Measurements from ENCODE around the gene TBC1D30.
"Not testable (repeated sequence)": the region's sequence is repeated elsewhere in the genome, so short reads cannot be mapped to it uniquely, and the experiment has no call there.

Gene TBC1D30

GRCh38 chr12:64824500-64825142, at the start of gene TBC1D30:
Gene TBC1D30 (plus strand): TSS chr12:64824647. CDS start chr12:64824880, 233 bp downstream.
- no peak for DNase-seq

GRCh38 chr12:64775147-64775736, 49.2 kb upstream of the TBC1D30 start:
- DNase-seq, result not testable (repeated sequence)

GRCh38 chr12:64779354-64779974, 45.0 kb upstream of the TBC1D30 start:
- no peak for DNase-seq

DNA sequence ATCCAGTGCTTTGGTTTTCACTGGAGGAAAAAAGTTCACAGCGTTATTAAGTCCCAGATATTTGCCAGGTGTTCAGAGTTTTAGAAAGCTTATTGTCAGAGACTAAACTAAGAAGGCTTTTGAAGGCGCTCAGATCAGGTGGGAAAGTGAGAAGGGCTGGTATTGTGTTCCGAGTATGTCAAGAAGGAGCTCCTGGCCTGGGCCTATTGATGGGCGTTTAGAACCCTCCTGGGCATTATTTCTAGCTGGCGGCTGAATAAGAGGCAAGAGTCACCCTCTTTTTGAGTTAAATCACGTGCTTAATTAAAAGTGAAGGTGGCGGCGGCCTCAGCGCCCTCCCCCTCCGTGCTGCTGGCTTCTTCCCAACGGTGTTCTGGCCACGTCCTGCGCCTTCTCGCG, 44.3 kb upstream of the TBC1D30 start:
- no peak for DNase-seq

DNA sequence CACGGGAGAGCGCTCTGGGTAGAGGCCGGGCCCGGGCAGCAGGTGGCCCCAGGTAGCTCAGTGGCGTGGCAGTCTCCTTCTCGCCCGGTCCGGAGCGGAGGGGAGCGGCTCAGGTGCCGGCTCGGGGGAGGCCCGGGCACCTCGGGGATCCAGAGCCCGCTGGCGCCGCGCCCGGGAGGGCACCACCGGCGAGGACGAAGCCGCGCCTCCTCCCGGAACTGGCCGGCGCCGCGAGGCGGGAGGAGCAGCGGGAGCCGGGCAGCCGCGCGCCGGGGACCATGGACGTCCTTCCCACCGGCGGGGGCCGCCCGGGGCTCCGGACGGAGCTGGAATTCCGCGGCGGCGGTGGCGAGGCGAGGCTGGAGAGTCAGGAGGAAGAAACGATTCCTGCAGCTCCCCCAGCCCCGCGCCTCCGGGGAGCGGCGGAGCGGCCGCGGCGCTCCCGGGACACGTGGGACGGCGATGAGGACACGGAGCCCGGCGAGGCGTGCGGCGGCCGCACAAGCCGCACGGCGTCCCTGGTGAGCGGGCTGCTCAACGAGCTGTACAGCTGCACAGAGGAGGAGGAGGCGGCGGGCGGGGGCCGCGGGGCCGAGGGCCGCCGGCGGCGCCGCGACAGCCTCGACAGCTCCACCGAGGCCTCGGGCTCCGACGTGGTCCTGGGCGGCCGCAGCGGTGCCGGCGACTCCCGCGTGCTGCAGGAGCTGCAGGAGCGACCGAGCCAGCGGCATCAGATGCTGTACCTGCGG, 43.7 kb upstream of the TBC1D30 start:
- DNase-seq, result peak; percentile 37

DNA sequence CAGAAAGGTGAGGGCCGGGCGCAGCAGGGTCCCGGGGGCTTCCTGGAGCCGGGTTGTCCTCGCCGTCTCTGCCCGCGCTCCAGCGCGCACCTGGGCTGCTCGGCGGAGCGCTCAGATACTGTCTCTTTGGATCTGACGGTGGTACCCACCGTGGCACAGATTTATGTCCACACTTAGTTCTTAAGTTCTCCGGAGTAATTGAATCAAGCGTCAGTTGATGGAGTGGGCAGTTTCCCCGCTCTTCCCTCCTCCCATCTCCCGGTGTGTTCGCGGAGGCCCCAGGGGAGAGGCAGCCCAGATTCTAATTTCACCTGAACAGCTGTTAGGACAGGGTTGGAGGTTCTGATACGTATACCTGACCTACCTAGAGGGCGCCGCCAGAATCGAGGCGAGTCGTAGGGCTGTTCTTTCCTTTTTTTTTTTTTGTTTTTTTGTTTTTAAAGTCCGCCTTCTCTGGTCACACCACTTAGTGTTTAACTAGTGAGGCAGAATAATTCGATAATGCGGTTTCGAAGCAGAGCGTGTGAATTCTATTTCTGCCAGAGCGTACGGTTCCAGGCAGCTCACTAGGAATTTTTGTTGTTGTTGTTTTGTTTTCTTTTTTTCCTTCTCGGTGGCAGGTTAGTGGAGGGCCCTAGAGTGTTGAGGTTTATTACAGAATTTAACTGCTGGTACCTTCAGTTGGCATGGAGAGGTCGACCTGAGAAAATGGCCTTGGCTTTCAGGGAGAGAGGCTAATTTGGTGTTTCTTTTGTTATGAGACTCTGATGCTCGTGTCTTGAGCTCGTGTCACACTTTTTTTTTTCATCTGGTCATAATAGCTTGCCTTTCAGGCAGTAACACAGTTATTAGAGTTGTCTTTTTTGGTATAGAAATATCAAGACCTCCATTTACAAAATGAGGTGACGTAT, 42.9 kb upstream of the TBC1D30 start:
- no peak for DNase-seq

DNA sequence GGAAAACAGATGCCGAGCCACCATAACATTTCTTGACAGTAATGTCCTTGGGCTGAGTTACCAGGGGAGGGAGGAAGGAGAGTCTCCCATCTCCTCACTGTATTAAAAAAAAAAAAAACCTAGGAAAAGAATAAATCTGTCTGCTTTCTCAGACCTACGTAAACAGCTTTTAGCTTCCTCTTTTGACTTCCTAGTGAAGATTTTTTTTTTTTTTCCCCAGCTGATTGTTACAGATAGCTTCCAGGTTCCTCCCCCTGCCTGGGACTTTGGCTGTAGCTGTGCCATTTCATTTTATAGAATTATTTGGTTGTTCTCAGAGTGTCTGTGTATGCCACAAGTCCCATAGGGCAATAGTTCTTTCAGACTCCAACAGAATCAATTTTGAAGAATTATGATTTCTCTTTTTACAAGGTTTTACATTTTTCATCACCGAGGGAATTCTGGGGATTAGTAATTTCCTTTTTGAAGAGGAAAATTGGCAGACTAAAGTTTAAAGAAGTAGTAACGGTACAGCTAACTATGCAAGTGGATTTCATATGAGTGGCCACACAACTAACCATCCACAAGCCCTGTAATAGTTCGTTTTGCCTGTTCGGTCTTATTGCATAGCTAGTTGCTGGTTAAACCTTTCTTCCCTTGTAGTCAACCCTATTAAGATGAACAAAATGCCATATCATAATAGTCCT, 42.1 kb upstream of the TBC1D30 start:
- no peak for DNase-seq

DNA sequence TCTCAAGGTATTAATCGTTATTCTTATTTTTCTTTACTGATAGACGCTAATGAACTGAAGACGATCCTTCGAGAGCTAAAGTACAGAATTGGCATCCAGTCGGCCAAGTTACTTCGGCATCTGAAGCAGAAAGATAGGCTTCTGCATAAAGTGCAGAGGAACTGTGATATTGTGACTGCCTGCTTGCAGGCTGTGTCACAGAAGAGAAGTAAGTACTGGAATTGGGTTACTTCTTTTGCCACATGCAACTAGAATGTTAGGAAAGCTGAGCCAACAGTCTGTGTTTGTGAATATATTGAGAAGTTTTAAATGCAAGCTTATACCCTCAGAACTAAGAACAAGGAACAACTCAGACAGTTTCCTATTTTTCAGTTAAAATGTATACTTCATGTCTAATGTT, 38.6 kb upstream of the TBC1D30 start:
- DNase-seq, result no peak

- DNase-seq, result no peak
These were observed 34.3 kb upstream of the TBC1D30 start for GRCh38 chr12:64790166-64790565.

- DNase-seq, result no peak
These were observed 33.4 kb upstream of the TBC1D30 start for GRCh38 chr12:64791036-64791435.

DNA sequence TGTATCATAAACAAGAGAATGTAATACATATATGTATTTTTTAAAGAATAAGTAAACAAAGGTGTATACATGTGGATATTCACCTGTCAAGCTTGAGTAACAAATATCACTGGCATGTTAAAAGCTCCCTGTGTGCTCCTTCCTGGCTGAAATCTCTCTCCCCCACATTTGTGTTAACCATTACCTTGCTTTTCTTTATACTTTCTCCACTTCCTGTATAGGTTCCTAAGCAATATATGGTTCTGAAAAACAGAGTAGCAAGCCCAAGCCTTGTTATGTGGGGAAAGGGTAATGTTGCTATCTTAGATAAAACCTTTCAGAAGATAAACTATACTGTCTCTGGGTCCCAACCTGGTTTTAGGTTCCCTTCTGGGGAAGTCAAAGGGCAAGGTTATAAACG, 32.3 kb upstream of the TBC1D30 start:
- DNase-seq, result no peak

DNA sequence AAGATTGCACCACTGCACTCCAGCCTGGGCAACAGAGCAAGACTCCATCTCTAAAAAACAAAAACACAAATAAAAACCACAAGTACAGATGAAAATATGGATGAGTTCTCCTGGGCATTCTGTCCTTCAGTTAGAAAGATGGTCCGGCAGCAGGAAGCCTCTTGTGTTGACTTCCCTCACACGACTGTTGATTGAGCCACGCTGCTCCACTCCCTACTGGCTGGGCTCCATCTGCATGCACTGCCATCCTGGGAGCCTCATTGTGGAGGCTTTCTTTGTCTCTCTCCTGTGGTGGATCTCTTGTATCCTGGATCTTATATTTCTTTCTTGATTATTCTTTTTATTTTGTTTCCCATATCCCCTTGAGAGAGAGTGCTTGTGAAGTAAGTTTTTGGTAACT, 30.8 kb upstream of the TBC1D30 start:
- no peak for DNase-seq

DNA sequence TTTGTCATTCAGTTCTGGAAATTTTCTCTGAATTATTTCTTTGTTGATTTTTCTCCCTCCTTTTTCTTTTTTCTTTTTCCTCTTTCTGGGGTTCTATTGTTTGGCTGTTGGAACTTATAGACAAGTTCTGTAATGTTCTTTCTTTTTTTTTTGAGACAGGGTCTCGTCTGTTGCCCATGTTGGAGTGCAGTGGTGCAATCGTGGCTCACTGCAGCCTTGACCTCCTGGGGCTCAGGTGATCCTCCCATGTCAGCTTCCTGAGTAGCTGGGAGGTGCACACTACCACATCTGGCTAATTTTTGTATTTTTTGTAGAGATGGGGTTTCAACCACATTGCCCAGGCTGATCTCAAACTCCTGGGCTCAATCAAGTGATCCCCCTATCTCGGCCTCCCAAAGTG, 30.1 kb upstream of the TBC1D30 start:
- DNase-seq, result no peak

DNA sequence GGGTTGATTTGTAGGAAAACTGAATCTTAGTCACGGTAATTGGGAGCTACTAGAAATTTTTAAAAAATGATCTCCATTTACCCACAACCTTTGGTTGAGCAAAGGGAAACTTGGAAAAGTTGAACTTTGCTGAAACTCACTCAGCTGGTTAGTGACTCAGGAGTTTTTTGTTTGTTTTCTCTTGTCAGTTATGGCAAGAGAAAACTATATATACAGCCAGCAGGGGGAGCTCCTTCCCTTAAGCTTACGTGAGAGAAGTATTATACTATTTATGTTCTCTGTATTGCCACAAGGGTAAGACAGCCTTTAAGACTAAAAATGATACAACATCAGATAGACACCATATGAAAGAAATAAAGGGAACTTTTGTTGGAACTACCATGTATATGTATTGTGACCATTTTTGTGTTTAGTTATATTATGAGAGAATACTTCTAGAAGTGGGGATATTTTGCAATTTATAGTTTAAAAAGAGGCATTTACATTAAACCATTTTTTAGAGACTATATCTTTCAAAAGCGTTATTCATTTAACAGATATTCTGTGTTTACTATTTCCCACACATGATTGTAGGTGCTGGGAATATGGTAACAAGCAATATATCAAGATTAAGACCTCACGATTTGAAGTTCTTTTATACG, 28.1 kb upstream of the TBC1D30 start:
- DNase-seq, result peak; percentile 68

DNA sequence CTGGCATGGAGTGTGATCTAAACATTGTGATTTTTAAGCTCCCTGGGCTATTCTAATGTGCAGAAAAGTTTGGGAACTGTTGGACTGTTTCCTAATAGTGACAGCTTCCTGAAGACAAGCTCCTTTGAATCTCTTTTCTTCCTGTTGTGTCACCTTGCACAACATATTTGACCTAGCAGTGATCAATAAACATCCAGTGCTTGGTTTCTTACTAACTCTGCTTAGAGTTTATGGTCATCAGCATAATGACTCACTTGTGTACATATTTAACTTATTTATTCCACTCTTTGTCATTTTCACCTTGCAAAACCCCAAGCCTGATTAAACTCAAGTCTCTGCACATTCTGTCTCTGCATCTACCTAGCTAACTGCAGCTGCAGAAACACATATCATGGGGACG, 27.3 kb upstream of the TBC1D30 start:
- DNase-seq, result no peak

GRCh38 chr12:64798165-64798564, 26.3 kb upstream of the TBC1D30 start:
- DNase-seq, result no peak

GRCh38 chr12:64800640-64801039, 23.8 kb upstream of the TBC1D30 start:
- DNase-seq, result no peak

DNA sequence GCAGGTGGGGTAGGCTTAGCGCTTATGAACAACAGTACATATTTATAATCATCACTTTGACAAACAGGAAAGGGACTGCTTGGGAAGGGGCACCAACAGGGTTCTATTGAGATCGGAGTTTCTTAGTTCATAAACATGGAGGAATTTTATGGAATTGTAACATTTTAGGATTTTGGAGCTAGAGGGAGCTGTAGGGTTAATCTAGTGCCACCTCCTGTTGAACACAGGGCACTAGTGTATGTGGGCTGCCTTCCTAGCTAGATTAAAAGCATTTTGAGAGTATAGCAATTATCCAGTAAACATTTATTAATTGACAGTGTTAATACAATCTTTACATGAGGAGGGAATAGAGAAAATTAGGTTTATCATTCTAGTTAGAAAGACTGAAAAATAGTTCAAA, 23.1 kb upstream of the TBC1D30 start:
- DNase-seq, result no peak

- DNase-seq, result not testable (repeated sequence)
These were observed 22.2 kb upstream of the TBC1D30 start for GRCh38 chr12:64802180-64802775.

- no peak for DNase-seq
These were observed 18.3 kb upstream of the TBC1D30 start for GRCh38 chr12:64806173-64806572.
